AG04449 (cell line): ENCODE results near the gene DDX1.

ENCODE experiments used
- CTCF ChIA-PET: fragments of 350-600 bp; formaldehyde crosslinking; extraction: SDS; loops from one replicate; lab custom pipeline; 2021; ENCODE audit warnings: antibody characterized with exemption; lab: Yijun Ruan, JAX
- POLR2A ChIA-PET: fragments of 400-600, 350-600 bp; formaldehyde crosslinking; extraction: SDS; loops from one replicate; lab custom pipeline; 2020; ENCODE audit warnings: antibody characterized with exemption, inconsistent platforms; lab: Yijun Ruan, JAX
- DNase-seq: peaks from one replicate; pipeline ENCODE4 v3.0.0-alpha.2; 2010; ENCODE audit warnings: low read depth, low spot score
- H3K4me3 ChIP-seq: 2 replicates; pipeline ENCODE4 v1.5.1; 2011; ENCODE audit warnings: low read depth, mild to moderate bottlenecking, control low read depth, low read length
- CTCF ChIP-seq: IDR thresholded peaks from one replicate; pipeline ENCODE4 v1.5.1; 2011; ENCODE audit warnings: mild to moderate bottlenecking, moderate library complexity, low read length, control low read depth, inconsistent platforms; ENCODE audit not compliant: insufficient read depth; ENCODE audit errors: missing control alignments

DDX1 gene

GRCh38 chr2:15642815-15643500, 51.3 kb downstream of the DDX1 start:
- no peak for DNase-seq
- TF ChIP-seq CTCF = no peak
- H3K4me3 ChIP-seq = no peak overlapping the region
- ChIA-PET CTCF (interaction anchor here (3.9 kb wide), 1 partner anchor 966 kb away, joined by 18 read pairs; no protein-coding TSS in a partner anchor), POLR2A (no interaction called here)

GRCh38 chr2:15643791-15644585, 52.3 kb downstream of the DDX1 start:
- ChIA-PET CTCF (interaction anchor here (0.6 to 3.9 kb wide), 2 partner anchors 73 to 965 kb away, joined by 4 to 18 read pairs; no protein-coding TSS in a partner anchor), POLR2A (no interaction called here)
- no peak overlapping the region for H3K4me3 ChIP-seq
- no peak for DNase-seq
- TF ChIP-seq CTCF = no peak

- CTCF ChIA-PET = interaction anchor here (1.1 kb wide), 1 partner anchor 963 kb away, joined by 3 read pairs; no protein-coding TSS in a partner anchor
- DNase-seq = no peak
These were observed 53.6 kb downstream of the DDX1 start for GRCh38 chr2:15645300-15645699.

GRCh38 chr2:15645720-15646385, 54.2 kb downstream of the DDX1 start:
- CTCF ChIA-PET = interaction anchor here (1.1 kb wide), 1 partner anchor 963 kb away, joined by 3 read pairs; no protein-coding TSS in a partner anchor
- no peak for TF ChIP-seq CTCF
- H3K4me3 ChIP-seq = no peak overlapping the region
- DNase-seq = no peak
- POLR2A ChIA-PET = no interaction called here

More at GRCh38 chr2:15645300-15645699, 53.6 kb downstream of the DDX1 start:
- POLR2A ChIA-PET = no interaction called here
- no peak overlapping the region for H3K4me3 ChIP-seq
- TF ChIP-seq CTCF = no peak

- H3K4me3 ChIP-seq = no peak overlapping the region
- no peak for TF ChIP-seq CTCF
- ChIA-PET POLR2A (no interaction called here), CTCF (no interaction called here)
- no peak for DNase-seq
These were observed 55.0 kb downstream of the DDX1 start for GRCh38 chr2:15646661-15647060.
